ENCODE results near the gene FAM20C.

FAM20C gene

DNA sequence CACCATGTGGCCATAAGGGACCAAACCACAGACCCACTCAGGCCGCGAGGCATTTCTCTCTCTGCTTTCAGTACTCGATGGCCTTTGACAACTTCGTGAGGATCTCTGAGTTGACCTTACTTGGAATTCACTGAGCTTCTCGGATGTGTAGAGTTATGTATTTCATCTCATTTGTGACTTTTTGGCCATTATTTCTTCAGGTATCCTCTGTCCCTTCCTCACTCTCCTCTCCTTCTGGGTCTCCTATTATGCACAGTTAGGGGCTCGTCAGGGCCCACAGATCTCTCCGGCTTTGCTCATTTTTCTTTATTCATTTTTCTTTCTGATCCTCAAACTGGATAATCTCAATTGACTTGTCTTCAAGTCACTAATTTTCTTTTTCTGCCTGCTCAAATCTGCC, 81.0 kb downstream of the FAM20C start:
- DNase-seq (ENCODE audit: low read depth, low spot score): no peak
- in situ Hi-C loops (cut with HindIII; ENCODE audit: low sequenced_read_pairs): no loop called here
- H3K4me3 ChIP-seq (ENCODE audit: low read depth, low read length): no peak overlapping the region
- TF ChIP-seq, protein P1, sequence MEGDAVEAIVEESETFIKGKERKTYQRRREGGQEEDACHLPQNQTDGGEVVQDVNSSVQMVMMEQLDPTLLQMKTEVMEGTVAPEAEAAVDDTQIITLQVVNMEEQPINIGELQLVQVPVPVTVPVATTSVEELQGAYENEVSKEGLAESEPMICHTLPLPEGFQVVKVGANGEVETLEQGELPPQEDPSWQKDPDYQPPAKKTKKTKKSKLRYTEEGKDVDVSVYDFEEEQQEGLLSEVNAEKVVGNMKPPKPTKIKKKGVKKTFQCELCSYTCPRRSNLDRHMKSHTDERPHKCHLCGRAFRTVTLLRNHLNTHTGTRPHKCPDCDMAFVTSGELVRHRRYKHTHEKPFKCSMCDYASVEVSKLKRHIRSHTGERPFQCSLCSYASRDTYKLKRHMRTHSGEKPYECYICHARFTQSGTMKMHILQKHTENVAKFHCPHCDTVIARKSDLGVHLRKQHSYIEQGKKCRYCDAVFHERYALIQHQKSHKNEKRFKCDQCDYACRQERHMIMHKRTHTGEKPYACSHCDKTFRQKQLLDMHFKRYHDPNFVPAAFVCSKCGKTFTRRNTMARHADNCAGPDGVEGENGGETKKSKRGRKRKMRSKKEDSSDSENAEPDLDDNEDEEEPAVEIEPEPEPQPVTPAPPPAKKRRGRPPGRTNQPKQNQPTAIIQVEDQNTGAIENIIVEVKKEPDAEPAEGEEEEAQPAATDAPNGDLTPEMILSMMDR (IDR thresholded peaks at IDR 0.05; ENCODE audit: low read depth, low read length): no peak

GRCh38 chr7:274266-274665, 81.9 kb downstream of the FAM20C start:
- no peak overlapping the region for H3K4me3 ChIP-seq (ENCODE audit: low read depth, low read length)
- DNase-seq (ENCODE audit: low read depth, low spot score): no peak
- TF ChIP-seq, protein P1 (IDR thresholded peaks at IDR 0.05; ENCODE audit: low read depth, low read length): no peak
- in situ Hi-C loops (cut with HindIII; ENCODE audit: low sequenced_read_pairs): no loop called here

DNA sequence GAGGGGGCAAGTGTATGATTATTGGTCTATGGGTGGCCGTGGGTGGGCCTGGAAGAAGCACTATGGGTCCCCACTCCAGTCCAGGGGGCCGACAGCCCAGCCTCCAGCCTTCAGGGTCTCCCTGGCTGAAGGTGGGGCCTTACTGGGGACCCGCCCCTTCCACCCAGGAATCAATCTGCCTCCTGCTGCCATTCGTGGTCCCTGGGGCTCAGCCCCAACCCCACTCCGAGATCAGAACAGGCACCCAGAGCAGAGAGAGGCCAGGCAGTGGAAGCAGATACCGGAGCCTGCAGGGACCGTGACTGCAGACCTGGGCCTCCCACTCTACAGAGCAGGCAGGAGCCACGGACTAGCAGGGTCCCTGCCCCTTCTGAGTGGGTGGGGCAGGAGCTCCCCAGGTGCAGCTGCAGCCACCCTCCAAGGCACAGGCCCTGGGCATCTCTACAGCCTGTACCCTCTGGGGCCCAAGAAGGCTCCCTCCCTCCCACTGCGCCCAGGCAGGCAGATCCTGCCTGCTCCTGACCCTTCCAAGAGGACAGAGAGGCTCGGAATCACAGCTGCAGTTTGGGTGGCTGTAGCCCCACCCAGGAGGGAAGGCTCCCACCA, 84.0 kb downstream of the FAM20C start:
- DNase-seq (ENCODE audit: low read depth, low spot score): no peak
- no peak overlapping the region for H3K4me3 ChIP-seq (ENCODE audit: low read depth, low read length)
- in situ Hi-C loops (cut with HindIII; ENCODE audit: low sequenced_read_pairs): no loop called here
- TF ChIP-seq, protein P1 (IDR thresholded peaks at IDR 0.05; ENCODE audit: low read depth, low read length): no peak

DNA sequence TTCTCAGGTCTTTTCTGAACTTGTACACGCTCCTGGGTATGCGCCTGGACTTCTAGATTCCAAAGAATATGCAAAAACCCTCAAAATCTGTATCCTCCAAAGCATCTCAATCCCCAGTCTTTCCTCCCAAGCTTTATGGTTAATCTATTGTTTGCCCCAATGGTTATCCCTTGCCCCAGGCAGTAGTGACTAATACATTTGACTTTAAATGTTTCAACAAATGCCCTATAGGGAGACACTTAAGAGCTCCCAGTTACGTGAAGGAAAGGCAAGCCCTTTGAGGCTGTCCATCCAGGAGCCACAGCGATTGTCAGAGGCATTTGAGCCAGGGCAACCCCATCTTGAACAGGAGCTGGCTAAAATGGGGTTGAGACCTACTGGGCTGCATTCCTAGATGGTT, 84.9 kb downstream of the FAM20C start:
- DNase-seq (ENCODE audit: low read depth, low spot score): no peak
- in situ Hi-C loops (cut with HindIII; ENCODE audit: low sequenced_read_pairs): no loop called here
- no peak overlapping the region for H3K4me3 ChIP-seq (ENCODE audit: low read depth, low read length)
- TF ChIP-seq, protein P1 (IDR thresholded peaks at IDR 0.05; ENCODE audit: low read depth, low read length): no peak

- no peak for DNase-seq (ENCODE audit: low read depth, low spot score)
- TF ChIP-seq, protein P1 (IDR thresholded peaks at IDR 0.05; ENCODE audit: low read depth, low read length): no peak
- in situ Hi-C loops (cut with HindIII; ENCODE audit: low sequenced_read_pairs): no loop called here
- no peak overlapping the region for H3K4me3 ChIP-seq (ENCODE audit: low read depth, low read length)
Observed at GRCh38 chr7:278081-278480, 85.7 kb downstream of the FAM20C start.

- H3K4me3 ChIP-seq (ENCODE audit: low read depth, low read length): no peak overlapping the region
- in situ Hi-C loops (cut with HindIII; ENCODE audit: low sequenced_read_pairs): no loop called here
- TF ChIP-seq, protein P1 (IDR thresholded peaks at IDR 0.05; ENCODE audit: low read depth, low read length): no peak
Observed at GRCh38 chr7:279821-280220, 87.5 kb downstream of the FAM20C start.

DNA sequence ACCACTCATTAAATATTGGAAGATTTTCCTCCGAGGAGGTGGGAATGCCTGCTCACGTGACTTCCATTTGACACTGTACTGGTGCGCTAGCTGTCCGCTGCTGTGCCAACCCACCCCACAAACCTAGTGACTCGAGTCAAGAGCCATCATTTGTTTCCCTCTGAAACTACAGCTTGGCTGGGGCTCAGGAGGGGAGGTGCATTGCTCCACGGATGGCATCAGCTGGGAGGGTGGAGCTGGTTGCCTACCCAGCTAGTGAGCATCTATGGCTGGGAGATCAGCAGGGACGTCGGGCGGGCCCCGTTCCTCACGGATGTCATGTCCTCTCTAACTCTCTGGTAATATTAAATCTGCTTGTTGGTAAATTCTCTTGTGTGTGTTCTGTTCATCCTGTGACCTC, 88.1 kb downstream of the FAM20C start:
- TF ChIP-seq, protein P1 (IDR thresholded peaks at IDR 0.05; ENCODE audit: low read depth, low read length): no peak
- no peak overlapping the region for H3K4me3 ChIP-seq (ENCODE audit: low read depth, low read length)
- in situ Hi-C loops (cut with HindIII; ENCODE audit: low sequenced_read_pairs): no loop called here
- DNase-seq (ENCODE audit: low read depth, low spot score): no peak

More at GRCh38 chr7:279821-280220, 87.5 kb downstream of the FAM20C start:
- no peak for DNase-seq (ENCODE audit: low read depth, low spot score)
